Smooth muscle cell (in vitro differentiated cells): Measurements from ENCODE around the gene ELAVL2. TPM values are rescaled to one million over a fixed set of nuclear protein-coding genes. Genes with fewer than 3 reads are reported as not detected.
"Not testable (repeated sequence)": the region's sequence is repeated elsewhere in the genome, so short reads cannot be mapped to it uniquely, and the experiment has no call there.

Experiments
- DNase-seq: peaks from one replicate; lab custom pipeline; 2025; ENCODE audit not compliant: unreplicated experiment; lab: John Stamatoyannopoulos, UW
- H2AFZ ChIP-seq: fragments of 200-600 bp; sonication (generic); 2 replicates; pipeline ENCODE4 v1.6.0; 2016; ENCODE audit warnings: antibody characterized with exemption, low read depth, mild to moderate bottlenecking
- H3F3A ChIP-seq: fragments of 200-600 bp; sonication (generic); 2 replicates; pipeline ENCODE4 v1.6.0; 2017; ENCODE audit warnings: antibody characterized with exemption, low read depth
- H3K27ac ChIP-seq: fragments of 200-600 bp; sonication (generic); 2 replicates; pipeline ENCODE4 v1.5.1; 2016; ENCODE audit warnings: low read depth, mild to moderate bottlenecking
- H3K27me3 ChIP-seq: fragments of 200-600 bp; sonication (generic); 2 replicates; pipeline ENCODE4 v1.6.1; 2016; ENCODE audit warnings: low read depth, mild to moderate bottlenecking
- H3K36me3 ChIP-seq: fragments of 200-600 bp; sonication (generic); 2 replicates; pipeline ENCODE4 v1.5.1; 2016; ENCODE audit warnings: low read depth
- H3K4me1 ChIP-seq: fragments of 200-600 bp; sonication (generic); 2 replicates; pipeline ENCODE4 v1.5.1; 2016; ENCODE audit warnings: low read depth
- H3K4me2 ChIP-seq: fragments of 200-600 bp; sonication (generic); 2 replicates; pipeline ENCODE4 v1.6.0; 2016; ENCODE audit warnings: mild to moderate bottlenecking
- H3K4me3 ChIP-seq: fragments of 200-600 bp; sonication (generic); 2 replicates; pipeline ENCODE4 v1.5.1; 2016; ENCODE audit warnings: mild to moderate bottlenecking
- H3K79me2 ChIP-seq: fragments of 200-600 bp; sonication (generic); 2 replicates; pipeline ENCODE4 v1.6.0; 2016; ENCODE audit warnings: low read depth, mild to moderate bottlenecking
- H3K9ac ChIP-seq: fragments of 200-600 bp; sonication (generic); 2 replicates; pipeline ENCODE4 v1.6.0; 2016; ENCODE audit warnings: low read depth
- H3K9me3 ChIP-seq: fragments of 200-600 bp; sonication (generic); replicated peaks from 2 replicates; pipeline ENCODE4 v1.5.1; 2016; ENCODE audit warnings: low read depth
- H4K20me1 ChIP-seq: fragments of 200-600 bp; sonication (generic); 2 replicates; pipeline ENCODE4 v1.6.0; 2016; ENCODE audit warnings: low read depth
- CTCF ChIP-seq: fragments of 200-600 bp; sonication (generic); IDR thresholded peaks from 2 replicates; pipeline ENCODE4 v1.5.1; 2017; ENCODE audit warnings: borderline replicate concordance, mild to moderate bottlenecking, antibody characterized with exemption; ENCODE audit not compliant: insufficient read depth, poor library complexity, severe bottlenecking
- WGBS: methylation state at CpG from one replicate; pipeline ENCODE4 v1.1.7; 2016; ENCODE audit warnings: low lambda C conversion rate; 5-methylcytosine and 5-hydroxymethylcytosine counted together
- polyA plus RNA-seq: library from polyadenylated mRNA; unstranded; fragments of >200 nt; fragmentation: Nextera tagmentation; extraction: Ambion mirVana; gene quantifications from 2 replicates; pipeline ENCODE4 v1.2.1, GENCODE V29; 2016
- total RNA-seq: library from RNA; depleted of rRNA; stranded (reverse); fragments of >200 nt; gene quantifications from 2 replicates; pipeline ENCODE4 v1.2.3, GENCODE V29; 2014

ELAVL2 gene
- total and polyA plus RNA-seq, 2 experiments from 2014 or later: 5.6 TPM; not detected in 1

- Histone ChIP-seq H3K4me2 (no peak overlapping the region), H4K20me1 (no peaks in the 10 kb centered on the region), H3K4me3 (no peak overlapping the region), H3K9ac (no peak overlapping the region), H2AFZ (no peak overlapping the region), H3K79me2 (no peaks in the 10 kb centered on the region), H3K9me3 (no peaks in the 10 kb centered on the region), H3K27me3 (no peaks in the 10 kb centered on the region), H3F3A (no peaks in the 10 kb centered on the region), H3K27ac (no peak overlapping the region), H3K4me1 (no peaks in the 10 kb centered on the region), H3K36me3 (no peaks in the 10 kb centered on the region)
- TF ChIP-seq CTCF: no peak
- DNase-seq: no peak
- 67% methylated on average over 2 of the region's 2 CpGs for WGBS
Observed at GRCh38 chr9:23728736-23729135, 97.3 kb downstream of the ELAVL2 start.

DNA sequence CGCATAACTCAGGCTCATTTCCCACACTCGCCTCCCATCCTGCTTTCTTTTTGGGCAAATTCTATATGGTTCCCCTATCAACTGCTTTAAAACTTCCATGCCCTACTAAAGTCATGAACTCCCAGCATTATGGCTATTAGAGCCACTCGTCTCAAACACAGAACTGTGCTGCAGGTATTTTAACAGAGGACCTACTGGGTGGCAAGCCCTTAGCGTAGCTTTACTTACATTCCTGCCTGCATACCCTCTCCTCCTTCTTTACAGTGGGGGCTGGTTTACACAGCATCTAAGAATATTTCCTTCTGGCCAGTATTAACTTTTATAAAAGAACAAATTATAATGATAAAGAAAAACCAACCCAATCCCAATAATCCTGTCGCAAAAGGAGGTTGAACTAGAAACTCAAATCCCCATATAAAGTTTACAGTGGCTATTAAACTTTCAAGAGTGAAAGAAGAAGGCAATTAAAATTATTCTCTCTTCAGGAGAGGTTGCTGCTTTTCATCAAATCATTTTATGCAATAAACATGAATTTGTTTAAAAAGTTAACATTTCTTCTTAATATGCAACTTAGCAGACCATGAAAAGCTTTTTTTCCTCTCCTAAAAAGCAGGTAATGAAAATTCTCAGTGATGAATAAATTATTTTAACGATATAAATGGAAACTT lies 100.6 kb downstream of the ELAVL2 start:
- Histone ChIP-seq H3K27ac (no peak overlapping the region), H3K4me2 (no peak overlapping the region), H3K9ac (no peak overlapping the region), H2AFZ (no peak overlapping the region), H3K27me3 (no peaks in the 10 kb centered on the region), H3K79me2 (no peaks in the 10 kb centered on the region), H3K9me3 (no peaks in the 10 kb centered on the region), H3K4me3 (no peak overlapping the region), H3K36me3 (no peaks in the 10 kb centered on the region), H3F3A (no peaks in the 10 kb centered on the region), H4K20me1 (no peaks in the 10 kb centered on the region), H3K4me1 (no peaks in the 10 kb centered on the region)
- TF ChIP-seq CTCF: no peak
- WGBS: 80% methylated on average over 6 of the region's 6 CpGs
- DNase-seq: no peak

GRCh38 chr9:23723672-23724071 lies 102.4 kb downstream of the ELAVL2 start:
- Histone ChIP-seq H3K36me3 (no peaks in the 10 kb centered on the region), H3K27me3 (no peaks in the 10 kb centered on the region), H3K9me3 (no peaks in the 10 kb centered on the region), H3K4me1 (no peaks in the 10 kb centered on the region), H3F3A (no peaks in the 10 kb centered on the region), H3K79me2 (no peaks in the 10 kb centered on the region), H3K9ac (no peak overlapping the region), H2AFZ (no peak overlapping the region), H3K4me2 (no peak overlapping the region), H4K20me1 (no peaks in the 10 kb centered on the region), H3K27ac (no peak overlapping the region), H3K4me3 (no peak overlapping the region)
- 98% methylated on average over 2 of the region's 2 CpGs for WGBS
- DNase-seq: no peak
- no peak for TF ChIP-seq CTCF

DNA sequence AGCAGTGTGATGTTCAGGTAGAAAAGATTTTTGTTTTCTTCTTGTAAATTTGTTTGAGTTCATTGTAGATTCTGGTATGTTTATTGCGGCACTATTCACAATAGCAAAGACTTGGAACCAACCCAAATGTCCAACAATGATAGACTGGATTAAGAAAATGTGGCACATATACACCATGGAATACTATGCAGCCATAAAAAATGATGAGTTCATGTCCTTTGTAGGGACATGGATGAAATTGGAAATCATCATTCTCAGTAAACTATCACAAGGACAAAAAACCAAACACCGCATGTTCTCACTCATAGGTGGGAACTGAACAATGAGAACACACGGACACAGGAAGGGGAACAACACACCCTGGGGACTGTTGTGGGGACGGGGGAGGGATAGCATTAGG lies 103.0 kb downstream of the ELAVL2 start:
- not testable (repeated sequence) for H3K9ac ChIP-seq, H3K79me2 ChIP-seq, H4K20me1 ChIP-seq, H3K9me3 ChIP-seq, H3K4me3 ChIP-seq, H3K4me1 ChIP-seq, H2AFZ ChIP-seq, H3K4me2 ChIP-seq, H3F3A ChIP-seq, DNase-seq, H3K36me3 ChIP-seq, H3K27ac ChIP-seq, H3K27me3 ChIP-seq
- 90% methylated on average over 4 of the region's 4 CpGs for WGBS
